NT2/D1 (cell line): Measurements from ENCODE around the gene PHC2.

Experiments
- SUZ12 ChIP-seq: IDR thresholded peaks from 2 replicates; pipeline ENCODE4 v1.6.1; 2011; ENCODE audit not compliant: insufficient read length, insufficient read depth; ENCODE audit errors: extremely low read depth
- ZNF274 ChIP-seq: IDR thresholded peaks from 2 replicates; pipeline ENCODE4 v1.6.1; 2011; ENCODE audit warnings: mild to moderate bottlenecking, low read depth, low read length

GRCh38 chr1:33363021-33363420 lies 67.9 kb downstream of the PHC2 start:
- TF ChIP-seq SUZ12 (no peak), ZNF274 (no peak)
